GF-D8 (cell line): ENCODE data around the gene RPS23.

Source experiments
- DNase-seq: peaks from one replicate; lab custom pipeline; 2025; lab: John Stamatoyannopoulos, UW

Gene RPS23

DNA sequence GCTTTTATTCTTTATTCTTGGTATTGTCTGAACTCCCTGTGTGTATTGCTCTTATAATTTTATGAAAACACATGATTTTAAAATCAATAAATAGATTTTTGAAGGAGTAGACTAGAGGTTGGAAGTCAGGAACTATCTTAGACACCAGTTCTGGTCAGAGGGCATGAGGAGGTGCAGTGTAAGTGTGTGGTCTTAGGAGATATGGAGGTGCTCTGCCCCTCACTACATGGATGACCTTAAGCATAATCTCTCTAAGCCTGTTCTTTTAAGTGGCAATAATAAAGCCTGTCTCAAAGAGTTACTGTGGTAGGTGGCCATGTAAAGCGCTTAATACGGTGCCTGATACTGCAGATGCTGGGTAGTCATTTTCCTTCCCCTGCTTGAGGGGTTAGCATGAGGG is 34.0 kb downstream of the RPS23 start:
- DNase-seq = no peak

DNA sequence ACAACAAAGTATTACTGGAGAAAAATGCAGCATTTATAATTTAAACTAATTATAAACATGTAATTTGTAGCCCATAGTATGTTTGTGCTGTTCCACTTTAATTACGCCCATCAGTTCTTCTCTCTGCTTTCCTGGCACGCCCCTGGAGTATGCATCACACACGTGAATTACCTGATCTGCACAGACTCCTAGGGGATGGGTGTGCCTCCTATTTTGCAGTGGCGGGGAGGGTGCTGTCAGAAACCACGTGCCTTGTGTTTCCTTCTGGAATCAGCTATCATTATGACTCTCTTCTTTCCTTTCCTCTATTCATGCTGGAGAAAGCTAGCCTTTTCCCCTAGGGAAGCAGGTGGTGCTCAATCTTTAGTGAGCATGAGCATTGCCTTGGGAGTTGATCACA is 43.3 kb downstream of the RPS23 start:
- DNase-seq = no peak

DNA sequence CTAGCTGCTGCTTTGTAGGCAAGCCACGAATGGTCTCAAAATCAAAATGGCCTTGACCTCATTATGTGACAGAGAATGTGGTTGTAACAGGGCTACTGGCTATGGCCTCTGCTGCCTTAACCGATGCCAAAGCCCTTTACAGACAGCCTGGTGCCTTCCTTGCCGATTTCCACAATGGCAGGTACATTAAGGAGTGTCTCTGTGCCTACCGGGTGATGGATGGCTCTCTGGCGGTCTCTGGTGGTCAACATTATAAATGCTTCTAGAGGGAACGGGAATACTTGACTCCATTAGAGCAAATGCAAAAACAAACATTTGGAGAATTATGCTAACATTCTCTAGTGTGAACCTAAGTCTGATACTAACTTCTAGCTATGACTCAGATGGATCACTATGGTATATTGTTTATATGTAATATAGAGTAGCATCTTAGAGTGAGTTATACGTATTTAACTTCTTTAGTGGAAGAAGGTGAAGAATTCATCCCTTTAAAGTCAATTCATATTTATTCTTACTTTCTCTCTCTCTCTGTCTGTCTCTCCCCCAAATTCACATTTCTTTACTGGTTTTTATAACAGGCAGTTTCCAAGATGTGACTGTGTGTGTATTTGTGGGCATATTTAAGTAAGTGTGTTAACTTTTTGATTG is 52.5 kb downstream of the RPS23 start:
- DNase-seq = no peak
